KG1 (cell line): ENCODE results near the gene OOEP.
"Not testable (repeated sequence)": the region's sequence is repeated elsewhere in the genome, so short reads cannot be mapped to it uniquely, and the experiment has no call there.

ENCODE experiments used
- DNase-seq: peaks from one replicate; lab custom pipeline; 2025; lab: John Stamatoyannopoulos, UW

Gene OOEP

GRCh38 chr6:73369563-73369962 is at the start of gene OOEP:
Gene OOEP (minus strand): TSS chr6:73369897. CDS start chr6:73369792, 105 bp downstream.
- DNase-seq: no peak

GRCh38 chr6:73418081-73418741 is 48.5 kb upstream of the OOEP start:
- DNase-seq: no peak

- DNase-seq: no peak
Observed at GRCh38 chr6:73413102-73413501, 43.4 kb upstream of the OOEP start.

GRCh38 chr6:73409395-73409794 is 39.7 kb upstream of the OOEP start:
- no peak for DNase-seq

- DNase-seq: no peak
Observed at GRCh38 chr6:73400656-73401055, 31.0 kb upstream of the OOEP start.

GRCh38 chr6:73395875-73396274 is 26.2 kb upstream of the OOEP start:
- no peak for DNase-seq

GRCh38 chr6:73394577-73395354 is 25.1 kb upstream of the OOEP start, which contains the start of gene DDX43:
Gene DDX43 (plus strand): TSS chr6:73394828. CDS start chr6:73394906, 78 bp downstream.
- DNase-seq: no peak

GRCh38 chr6:73393278-73393677 is 23.6 kb upstream of the OOEP start:
- no peak for DNase-seq

GRCh38 chr6:73392188-73392587 is 22.5 kb upstream of the OOEP start:
- not testable (repeated sequence) for DNase-seq

GRCh38 chr6:73391675-73392074 is 22.0 kb upstream of the OOEP start:
- DNase-seq: no peak

GRCh38 chr6:73389854-73390253 is 20.2 kb upstream of the OOEP start:
- DNase-seq: no peak

- DNase-seq: peak; percentile 51
Observed at GRCh38 chr6:73388800-73389512, 19.3 kb upstream of the OOEP start.

- no peak for DNase-seq
Observed at GRCh38 chr6:73388433-73388799, 18.7 kb upstream of the OOEP start.

- DNase-seq: no peak
Observed at GRCh38 chr6:73382462-73383113, 12.9 kb upstream of the OOEP start.

GRCh38 chr6:73381531-73381930 is 11.8 kb upstream of the OOEP start:
- not testable (repeated sequence) for DNase-seq

GRCh38 chr6:73377225-73377624 is 7.5 kb upstream of the OOEP start:
- no peak for DNase-seq

GRCh38 chr6:73375216-73375615 is 5.5 kb upstream of the OOEP start:
- DNase-seq: no peak

GRCh38 chr6:73372516-73372915 is 2.8 kb upstream of the OOEP start:
- no peak for DNase-seq

- no peak for DNase-seq
Observed at GRCh38 chr6:73371984-73372383, 2.3 kb upstream of the OOEP start.

- no peak for DNase-seq
Observed at GRCh38 chr6:73369157-73369556, 540 bp downstream of the OOEP start.

GRCh38 chr6:73368675-73369074 is 1.0 kb downstream of the OOEP start:
- no peak for DNase-seq

GRCh38 chr6:73367761-73368355 is 1.8 kb downstream of the OOEP start:
- DNase-seq: no peak
